ENCODE data around the gene CNIH4.

- TF ChIP-seq POLR2AphosphoS5 (IDR thresholded peaks at IDR 0.05; ENCODE audit: low read depth, low read length) (no peak), TAF1 (IDR thresholded peaks at IDR 0.05; ENCODE audit: borderline replicate concordance, low read depth, low read length) (no peak)
Measured at GRCh38 chr1:224373008-224373590, 16.4 kb downstream of the CNIH4 start.
